ENCODE data around the gene PHLDA2.

PHLDA2 gene

DNA sequence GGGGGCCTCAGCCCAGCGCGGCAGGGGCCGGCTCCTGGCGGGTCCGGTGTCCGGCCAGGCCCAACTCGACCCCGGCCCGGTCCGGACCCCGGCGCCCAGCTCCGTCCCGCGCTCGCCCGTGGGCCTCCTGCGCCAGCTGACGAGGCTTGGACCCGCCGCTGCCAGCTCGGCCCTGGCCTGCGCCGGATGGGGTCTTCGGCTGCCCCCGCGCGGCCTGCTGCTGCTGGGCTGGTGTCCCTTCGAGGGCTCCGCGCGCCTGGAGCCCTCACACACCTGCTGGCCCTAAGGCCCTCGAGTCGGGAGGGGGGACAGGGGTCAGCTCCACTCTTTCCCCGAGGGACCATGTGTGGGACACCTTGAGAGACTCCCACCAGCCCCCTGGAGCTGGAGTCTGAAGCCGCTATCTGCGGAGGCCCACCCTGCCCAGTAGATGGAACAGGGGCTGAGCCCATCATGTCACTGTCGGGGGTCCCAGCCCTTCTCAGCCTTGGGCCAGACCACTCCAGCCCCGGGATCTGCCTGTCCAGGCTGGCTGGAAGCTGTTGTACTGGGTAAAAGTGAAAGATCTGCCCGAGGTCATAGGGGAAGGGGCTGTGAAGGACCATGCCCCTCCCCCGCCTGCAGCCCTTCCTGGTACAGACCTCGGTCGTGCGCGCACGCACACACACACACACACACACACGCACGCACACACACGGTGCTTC, 42.9 kb downstream of the PHLDA2 start:
- DNase-seq (ENCODE audit: extremely low read depth, low read depth) = no peak
- TF ChIP-seq, protein P1, sequence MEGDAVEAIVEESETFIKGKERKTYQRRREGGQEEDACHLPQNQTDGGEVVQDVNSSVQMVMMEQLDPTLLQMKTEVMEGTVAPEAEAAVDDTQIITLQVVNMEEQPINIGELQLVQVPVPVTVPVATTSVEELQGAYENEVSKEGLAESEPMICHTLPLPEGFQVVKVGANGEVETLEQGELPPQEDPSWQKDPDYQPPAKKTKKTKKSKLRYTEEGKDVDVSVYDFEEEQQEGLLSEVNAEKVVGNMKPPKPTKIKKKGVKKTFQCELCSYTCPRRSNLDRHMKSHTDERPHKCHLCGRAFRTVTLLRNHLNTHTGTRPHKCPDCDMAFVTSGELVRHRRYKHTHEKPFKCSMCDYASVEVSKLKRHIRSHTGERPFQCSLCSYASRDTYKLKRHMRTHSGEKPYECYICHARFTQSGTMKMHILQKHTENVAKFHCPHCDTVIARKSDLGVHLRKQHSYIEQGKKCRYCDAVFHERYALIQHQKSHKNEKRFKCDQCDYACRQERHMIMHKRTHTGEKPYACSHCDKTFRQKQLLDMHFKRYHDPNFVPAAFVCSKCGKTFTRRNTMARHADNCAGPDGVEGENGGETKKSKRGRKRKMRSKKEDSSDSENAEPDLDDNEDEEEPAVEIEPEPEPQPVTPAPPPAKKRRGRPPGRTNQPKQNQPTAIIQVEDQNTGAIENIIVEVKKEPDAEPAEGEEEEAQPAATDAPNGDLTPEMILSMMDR (IDR thresholded peaks at IDR 0.05; ENCODE audit: low read depth, low read length, missing control alignments) = peak; percentile 5
- H3K4me3 ChIP-seq (replicated peaks; ENCODE audit: low read depth, low read length) = no peak overlapping the region

DNA sequence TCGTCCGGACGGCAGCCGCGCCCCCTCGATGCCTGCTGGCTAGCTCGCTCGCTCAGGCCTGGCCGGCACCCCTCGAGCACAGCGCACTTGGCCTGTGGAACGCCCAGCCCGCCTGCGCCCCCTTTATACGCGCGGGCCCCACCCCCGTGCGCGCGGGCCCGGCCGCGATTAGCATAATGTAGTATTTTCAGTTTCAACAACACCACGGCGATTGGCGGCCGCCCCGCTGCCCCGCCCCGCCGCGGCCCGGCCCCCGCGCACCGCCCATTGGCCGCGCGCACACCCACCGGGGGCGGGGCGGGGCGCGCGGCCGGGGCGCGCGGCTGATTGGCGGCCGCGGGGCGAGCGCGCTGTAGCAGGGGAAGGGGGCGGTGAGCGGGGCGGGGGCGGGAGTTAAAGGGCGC, 43.5 kb downstream of the PHLDA2 start, which contains the start of gene CDKN1C:
CDKN1C (minus strand) TSS at position 98 of the 404 bp plus-strand sequence. CDS start 319 bp downstream, outside the sequence.
- no peak for DNase-seq (ENCODE audit: extremely low read depth, low read depth)
- TF ChIP-seq, protein P1 (IDR thresholded peaks at IDR 0.05; ENCODE audit: low read depth, low read length, missing control alignments) = no peak
- H3K4me3 ChIP-seq (replicated peaks; ENCODE audit: low read depth, low read length) = peak within 1 kb of the TSS; percentile 39

DNA sequence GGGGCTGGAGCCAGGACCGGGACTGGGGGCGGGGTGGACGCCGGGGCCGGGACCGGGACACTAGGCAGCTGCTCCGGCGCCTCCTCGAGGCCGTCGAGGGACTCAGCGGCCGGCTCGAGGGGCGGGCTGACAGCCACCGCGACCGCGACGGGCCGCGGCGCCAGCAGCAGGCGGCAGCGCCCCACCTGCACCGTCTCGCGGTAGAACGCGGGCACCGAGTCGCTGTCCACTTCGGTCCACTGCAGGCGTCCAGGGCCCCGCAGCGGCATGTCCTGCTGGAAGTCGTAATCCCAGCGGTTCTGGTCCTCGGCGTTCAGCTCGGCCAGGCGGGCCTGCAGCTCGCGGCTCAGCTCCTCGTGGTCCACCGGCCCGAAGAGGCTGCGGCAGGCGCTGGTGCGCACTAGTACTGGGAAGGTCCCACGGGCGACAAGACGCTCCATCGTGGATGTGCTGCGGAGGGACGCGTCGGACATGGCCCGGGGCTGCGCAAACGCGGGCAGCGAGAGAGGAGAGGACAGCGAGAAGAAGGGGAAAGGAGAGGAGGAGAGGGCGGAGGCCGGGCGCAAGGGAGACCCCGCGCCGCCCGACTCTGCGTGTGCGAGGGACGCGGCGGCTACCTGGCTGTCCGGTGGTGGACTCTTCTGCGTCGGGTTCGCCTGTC, 44.1 kb downstream of the PHLDA2 start:
- no peak for DNase-seq (ENCODE audit: extremely low read depth, low read depth)
- peak overlapping the region; percentile 39 for H3K4me3 ChIP-seq (replicated peaks; ENCODE audit: low read depth, low read length)
- TF ChIP-seq, protein P1 (IDR thresholded peaks at IDR 0.05; ENCODE audit: low read depth, low read length, missing control alignments) = no peak

DNA sequence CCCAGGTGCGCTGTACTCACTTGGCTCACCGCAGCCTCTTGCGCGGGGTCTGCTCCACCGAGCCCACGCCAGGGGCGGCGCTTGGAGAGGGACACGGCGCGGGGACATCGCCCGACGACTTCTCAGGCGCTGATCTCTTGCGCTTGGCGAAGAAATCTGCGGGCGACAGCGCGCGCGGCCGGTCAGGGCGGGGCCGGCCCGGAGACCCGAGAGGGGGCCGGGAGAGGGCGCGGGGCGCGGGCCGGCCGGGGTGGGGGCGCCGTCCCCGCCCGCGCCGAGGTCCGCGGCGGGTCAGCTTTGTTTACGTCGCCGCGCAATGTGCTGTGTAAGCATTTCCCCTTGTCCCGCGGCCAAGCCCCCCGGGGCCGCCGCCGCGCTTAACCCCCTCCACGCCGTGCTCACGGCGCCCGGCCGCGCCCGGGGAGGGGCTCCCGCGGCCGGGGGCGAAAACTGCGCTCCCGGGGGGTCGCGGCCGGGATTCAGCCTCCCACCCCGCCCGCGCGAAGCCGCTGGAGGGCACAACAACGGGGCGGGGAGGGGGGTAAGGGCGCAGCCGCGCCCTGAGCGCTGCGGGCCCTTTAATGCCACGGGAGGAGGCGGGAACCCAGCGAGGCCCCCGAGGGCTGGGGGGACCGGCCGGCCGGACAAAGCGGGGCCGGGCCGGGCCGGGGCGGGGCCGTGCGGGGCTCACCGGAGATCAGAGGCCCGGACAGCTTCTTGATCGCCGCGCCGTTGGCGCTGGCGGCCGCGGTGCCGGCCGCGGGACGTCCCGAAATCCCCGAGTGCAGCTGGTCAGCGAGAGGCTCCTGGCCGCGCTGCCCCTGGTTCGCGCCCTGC, 45.0 kb downstream of the PHLDA2 start:
- DNase-seq (ENCODE audit: extremely low read depth, low read depth) = no peak
- peak overlapping the region; percentile 8; the same call in 1 of the 2 replicates for H3K4me3 ChIP-seq (replicated peaks; ENCODE audit: low read depth, low read length)
- TF ChIP-seq, protein P1 (IDR thresholded peaks at IDR 0.05; ENCODE audit: low read depth, low read length, missing control alignments) = no peak

- no peak for DNase-seq (ENCODE audit: extremely low read depth, low read depth)
- H3K4me3 ChIP-seq (replicated peaks; ENCODE audit: low read depth, low read length) = no peak overlapping the region; the same call in 1 of the 2 replicates
- TF ChIP-seq, protein P1 (IDR thresholded peaks at IDR 0.05; ENCODE audit: low read depth, low read length, missing control alignments) = no peak
Observed at GRCh38 chr11:2883640-2883978, 45.6 kb downstream of the PHLDA2 start.

DNA sequence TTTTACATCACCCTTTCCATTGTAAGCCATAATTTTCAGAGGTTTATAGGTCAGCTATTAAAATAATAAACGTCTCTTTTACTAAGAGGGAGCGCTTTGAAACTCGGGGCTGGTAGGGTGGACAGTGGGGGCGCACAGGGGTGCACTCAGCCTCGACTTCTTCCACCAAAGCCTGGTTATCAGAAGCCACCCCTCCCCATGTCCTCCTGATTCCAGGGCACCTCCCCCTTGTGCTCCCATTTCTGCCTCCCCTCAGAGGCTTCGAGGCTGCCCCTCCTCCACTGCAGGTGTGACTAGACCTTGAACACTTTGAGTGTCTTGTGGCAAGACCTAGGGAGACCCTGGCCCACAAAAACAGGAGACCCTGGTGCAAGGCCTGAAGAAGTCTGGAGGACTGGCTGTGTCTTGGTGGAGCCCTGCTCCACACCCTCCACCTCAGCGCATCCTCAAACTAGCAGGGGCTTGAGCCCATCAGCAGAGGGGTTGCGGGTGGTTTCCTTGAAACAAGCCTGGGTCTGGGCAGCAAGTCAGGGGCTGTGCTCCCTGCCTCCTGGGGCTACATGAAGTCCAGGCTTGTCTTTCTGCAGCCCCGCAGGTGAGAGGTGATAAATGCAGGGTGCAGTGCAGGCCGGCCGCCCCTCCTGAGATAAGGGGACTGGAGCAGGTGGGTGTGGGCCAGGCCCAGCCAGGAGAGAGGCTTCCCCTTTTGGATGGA, 46.7 kb downstream of the PHLDA2 start:
- H3K4me3 ChIP-seq (replicated peaks; ENCODE audit: low read depth, low read length) = no peak overlapping the region
- no peak for DNase-seq (ENCODE audit: extremely low read depth, low read depth)

More for the DNA sequence above, 46.7 kb downstream of the PHLDA2 start:
- TF ChIP-seq, protein P1 (IDR thresholded peaks at IDR 0.05; ENCODE audit: low read depth, low read length, missing control alignments) = no peak
